Loucy (cell line): Measurements from ENCODE around the gene HAUS6.
"Not testable (repeated sequence)": the region's sequence is repeated elsewhere in the genome, so short reads cannot be mapped to it uniquely, and the experiment has no call there.

ENCODE experiments used
- H2AFZ ChIP-seq: fragments of 200-600 bp; sonication (generic); 2 replicates; pipeline ENCODE4 v1.6.0; 2016; ENCODE audit warnings: antibody characterized with exemption, mild to moderate bottlenecking, low read length, moderate library complexity
- H3F3A ChIP-seq: fragments of 200-600 bp; 2 replicates; pipeline ENCODE4 v1.6.0; 2016; ENCODE audit warnings: antibody characterized with exemption, low read depth, mild to moderate bottlenecking
- H3K27me3 ChIP-seq: fragments of 200-600 bp; sonication (generic); 2 replicates; pipeline ENCODE4 v1.6.1; 2014; ENCODE audit warnings: low read length, mild to moderate bottlenecking; ENCODE audit not compliant: insufficient read depth, poor library complexity, severe bottlenecking
- H3K36me3 ChIP-seq: fragments of 200-600 bp; sonication (generic); 2 replicates; pipeline ENCODE4 v1.6.1; 2016; ENCODE audit warnings: low read length; ENCODE audit not compliant: insufficient read depth
- H3K4me1 ChIP-seq: fragments of 200-600 bp; sonication (generic); 2 replicates; pipeline ENCODE4 v1.5.1; 2014; ENCODE audit warnings: low read length, mild to moderate bottlenecking; ENCODE audit not compliant: insufficient read depth, poor library complexity, severe bottlenecking
- H3K4me2 ChIP-seq: fragments of 200-600 bp; sonication (generic); 2 replicates; pipeline ENCODE4 v1.6.0; 2014; ENCODE audit warnings: antibody characterized with exemption, low read length, low read depth, mild to moderate bottlenecking; ENCODE audit not compliant: poor library complexity, severe bottlenecking
- H3K4me3 ChIP-seq: fragments of 200-600 bp; sonication (generic); 2 replicates; pipeline ENCODE4 v1.5.1; 2014; ENCODE audit warnings: low read length, mild to moderate bottlenecking, mixed read lengths; ENCODE audit not compliant: poor library complexity, severe bottlenecking
- H3K79me2 ChIP-seq: fragments of 200-600 bp; sonication (generic); 2 replicates; pipeline ENCODE4 v1.6.1; 2014; ENCODE audit warnings: low read length; ENCODE audit not compliant: insufficient read depth
- H3K9ac ChIP-seq: fragments of 200-600 bp; sonication (generic); 2 replicates; pipeline ENCODE4 v1.6.0; 2014; ENCODE audit warnings: mild to moderate bottlenecking, low read depth, low read length, moderate library complexity; ENCODE audit not compliant: poor library complexity, severe bottlenecking
- H3K9me2 ChIP-seq: fragments of 200-600 bp; sonication (generic); replicated peaks from 2 replicates; pipeline ENCODE4 v1.6.1; 2016; ENCODE audit warnings: low read depth, low read length, mixed read lengths
- H3K9me3 ChIP-seq: fragments of 200-600 bp; sonication (generic); 2 replicates; pipeline ENCODE4 v1.6.1; 2014; ENCODE audit warnings: mild to moderate bottlenecking, antibody characterized with exemption, low read length, low read depth; ENCODE audit not compliant: insufficient read depth
- H4K20me1 ChIP-seq: fragments of 200-600 bp; sonication (generic); 2 replicates; pipeline ENCODE4 v1.6.0; 2014; ENCODE audit warnings: antibody characterized with exemption, low read length, mild to moderate bottlenecking; ENCODE audit not compliant: insufficient read depth, poor library complexity, severe bottlenecking
- CTCF ChIP-seq: fragments of 200-600 bp; sonication (generic); conservative IDR thresholded peaks from 2 replicates; pipeline ENCODE4 v1.5.1; 2014; ENCODE audit warnings: mild to moderate bottlenecking, antibody characterized with exemption, low read length
- EZH2phosphoT487 ChIP-seq: fragments of 200-600 bp; IDR thresholded peaks from 2 replicates; pipeline ENCODE4 v1.6.1; 2018; ENCODE audit warnings: antibody characterized with exemption, mild to moderate bottlenecking, moderate library complexity, borderline replicate concordance

HAUS6 gene

GRCh38 chr9:19022206-19022605 is 80.5 kb downstream of the HAUS6 start:
- TF ChIP-seq EZH2phosphoT487 (no peak), CTCF (no peak)
- Histone ChIP-seq H3K36me3 (no peaks in the 10 kb centered on the region), H3K9me3 (no peaks in the 10 kb centered on the region), H3K4me3 (no peak overlapping the region), H3K4me2 (no peak overlapping the region), H2AFZ (no peak overlapping the region), H3K4me1 (no peaks in the 10 kb centered on the region), H3K79me2 (no peaks in the 10 kb centered on the region), H3K9ac (no peak overlapping the region), H3F3A (no peaks in the 10 kb centered on the region), H3K9me2 (no peaks in the 10 kb centered on the region), H3K27me3 (no peaks in the 10 kb centered on the region), H4K20me1 (no peaks in the 10 kb centered on the region)

- not testable (repeated sequence) for H3K4me2 ChIP-seq, H3K4me3 ChIP-seq, H3K36me3 ChIP-seq, H2AFZ ChIP-seq, H3K4me1 ChIP-seq, H3K9ac ChIP-seq, H4K20me1 ChIP-seq, H3K9me3 ChIP-seq, H3K9me2 ChIP-seq, H3K79me2 ChIP-seq, H3F3A ChIP-seq, H3K27me3 ChIP-seq
These were observed 81.1 kb downstream of the HAUS6 start for GRCh38 chr9:19021649-19022048.

GRCh38 chr9:19020886-19021455 is 81.7 kb downstream of the HAUS6 start:
- Histone ChIP-seq H3K27me3 (no peaks in the 10 kb centered on the region), H3K4me1 (no peaks in the 10 kb centered on the region), H3K79me2 (no peaks in the 10 kb centered on the region), H3K4me2 (no peak overlapping the region), H3F3A (no peaks in the 10 kb centered on the region), H3K4me3 (no peak overlapping the region), H2AFZ (no peak overlapping the region), H3K9ac (no peak overlapping the region), H4K20me1 (no peaks in the 10 kb centered on the region), H3K9me2 (no peaks in the 10 kb centered on the region), H3K9me3 (no peaks in the 10 kb centered on the region), H3K36me3 (no peaks in the 10 kb centered on the region)
- no peak for TF ChIP-seq EZH2phosphoT487

GRCh38 chr9:19018201-19018600 is 84.5 kb downstream of the HAUS6 start:
- no peaks in the 10 kb centered on the region for H3K4me1 ChIP-seq
- H3K79me2 ChIP-seq: no peaks in the 10 kb centered on the region
- H3K4me3 ChIP-seq: no peak overlapping the region
- no peaks in the 10 kb centered on the region for H3K9me3 ChIP-seq
- H3K27me3 ChIP-seq: no peaks in the 10 kb centered on the region
- TF ChIP-seq CTCF: no peak
- TF ChIP-seq EZH2phosphoT487: no peak
- H3K36me3 ChIP-seq: no peaks in the 10 kb centered on the region
- no peaks in the 10 kb centered on the region for H4K20me1 ChIP-seq
- H3K4me2 ChIP-seq: no peak overlapping the region
- no peak overlapping the region for H2AFZ ChIP-seq
- H3K9ac ChIP-seq: no peak overlapping the region
- no peaks in the 10 kb centered on the region for H3F3A ChIP-seq
- H3K9me2 ChIP-seq: no peaks in the 10 kb centered on the region
